Measurements from ENCODE around the gene CPNE4. TPM values are rescaled to one million over a fixed set of nuclear protein-coding genes. Genes with fewer than 3 reads are reported as not detected.

CPNE4 gene
- total RNA-seq, 1 donor, result not detected

GRCh38 chr3:131549340-131549739 is 485.5 kb downstream of the CPNE4 start:
- no peak overlapping the region for H3K4me3 ChIP-seq (ENCODE audit: low read depth, low read length)
- TF ChIP-seq CTCF (IDR thresholded peaks at IDR 0.05; ENCODE audit: insufficient read depth, low read length), result peak; percentile 37
- no peak for DNase-seq (ENCODE audit: low read depth)

- no peak overlapping the region for H3K4me3 ChIP-seq (ENCODE audit: low read depth, low read length)
- DNase-seq (ENCODE audit: low read depth), result no peak
- no peak for TF ChIP-seq CTCF (IDR thresholded peaks at IDR 0.05; ENCODE audit: insufficient read depth, low read length)
Observed at GRCh38 chr3:131547585-131547984, 487.2 kb downstream of the CPNE4 start.

- DNase-seq (ENCODE audit: low read depth), result no peak
- no peak for TF ChIP-seq CTCF (IDR thresholded peaks at IDR 0.05; ENCODE audit: insufficient read depth, low read length)
- no peak overlapping the region for H3K4me3 ChIP-seq (ENCODE audit: low read depth, low read length)
Observed at GRCh38 chr3:131546441-131546840, 488.4 kb downstream of the CPNE4 start.

GRCh38 chr3:131544557-131544956 is 490.3 kb downstream of the CPNE4 start:
- H3K4me3 ChIP-seq (ENCODE audit: low read depth, low read length), result no peak overlapping the region
- TF ChIP-seq CTCF (IDR thresholded peaks at IDR 0.05; ENCODE audit: insufficient read depth, low read length), result no peak

GRCh38 chr3:131543714-131544113 is 491.1 kb downstream of the CPNE4 start:
- DNase-seq (ENCODE audit: low read depth), result peak; percentile 90
- no peak for TF ChIP-seq CTCF (IDR thresholded peaks at IDR 0.05; ENCODE audit: insufficient read depth, low read length)
- H3K4me3 ChIP-seq (ENCODE audit: low read depth, low read length), result no peak overlapping the region

More at GRCh38 chr3:131544557-131544956, 490.3 kb downstream of the CPNE4 start:
- no peak for DNase-seq (ENCODE audit: low read depth)

GRCh38 chr3:131541288-131541687 is 493.5 kb downstream of the CPNE4 start:
- TF ChIP-seq CTCF (IDR thresholded peaks at IDR 0.05; ENCODE audit: insufficient read depth, low read length), result no peak
- DNase-seq (ENCODE audit: low read depth), result no peak
- no peak overlapping the region for H3K4me3 ChIP-seq (ENCODE audit: low read depth, low read length)

- no peak overlapping the region for H3K4me3 ChIP-seq (ENCODE audit: low read depth, low read length)
- no peak for DNase-seq (ENCODE audit: low read depth)
- TF ChIP-seq CTCF (IDR thresholded peaks at IDR 0.05; ENCODE audit: insufficient read depth, low read length), result no peak
Observed at GRCh38 chr3:131540821-131541220, 494.0 kb downstream of the CPNE4 start.
